PFSK-1 (cell line): Measurements from ENCODE around the gene NARF.
A peak's percentile ranks its signal among the peaks of the same experiment; 100 is the strongest.

Source experiments
- FOXP2 ChIP-seq: optimal IDR thresholded peaks from 2 replicates; pipeline ENCODE3; 2011; ENCODE audit warnings: borderline replicate concordance, control low read depth, inconsistent platforms; ENCODE audit not compliant: insufficient read depth; ENCODE audit errors: extremely low read length, extremely low read depth
- POLR2AphosphoS5 ChIP-seq: IDR thresholded peaks from 2 replicates; pipeline ENCODE4 v1.6.1; 2012; ENCODE audit warnings: low read depth, mild to moderate bottlenecking, control low read depth, low read length, moderate library complexity
- REST ChIP-seq, 2 experiments: IDR thresholded peaks; 2 replicates each; pipeline versions ENCODE4 v1.6.1 to v1.8.0; 2011 to 2012; ENCODE audit warnings: low read depth in 2 of 2, low read length in 2 of 2, control low read depth in 1 of 2, inconsistent platforms in 1 of 2, mild to moderate bottlenecking in 1 of 2, moderate library complexity in 1 of 2; ENCODE audit not compliant: insufficient read depth in 1 of 2
- SIN3A ChIP-seq: IDR thresholded peaks from 2 replicates; pipeline ENCODE4 v1.6.1; 2012; ENCODE audit warnings: mild to moderate bottlenecking, low read length, moderate library complexity, borderline replicate concordance; ENCODE audit not compliant: insufficient read depth
- TAF1 ChIP-seq: IDR thresholded peaks from 2 replicates; pipeline ENCODE4 v1.6.1; 2012; ENCODE audit warnings: low read length, control low read depth, borderline replicate concordance; ENCODE audit not compliant: insufficient read depth

NARF gene

GRCh38 chr17:82424001-82424862 lies 34.3 kb upstream of the NARF start:
- TF ChIP-seq POLR2AphosphoS5 (no peak), SIN3A (no peak), TAF1 (no peak), REST (IDR thresholded peaks at IDR 0.05; ENCODE audit: insufficient read depth in 1 of 2, low read depth in 2 of 2, low read length in 2 of 2) (0 out of 4 replicates have a peak, but pooled peaks of 1 of the 2 experiments have one; percentile 17)

- no peak for TF ChIP-seq REST (IDR thresholded peaks at IDR 0.05; ENCODE audit: insufficient read depth in 1 of 2, low read depth in 2 of 2, low read length in 2 of 2)
- no peak for TF ChIP-seq POLR2AphosphoS5
- TF ChIP-seq FOXP2, result no peak
Observed at GRCh38 chr17:82424863-82425159, 33.7 kb upstream of the NARF start.

GRCh38 chr17:82428546-82428945 lies 30.0 kb upstream of the NARF start:
- TF ChIP-seq SIN3A (no peak), TAF1 (no peak), REST (IDR thresholded peaks at IDR 0.05; ENCODE audit: insufficient read depth in 1 of 2, low read depth in 2 of 2, low read length in 2 of 2) (no peak), POLR2AphosphoS5 (no peak), FOXP2 (no peak)

- TF ChIP-seq TAF1 (no peak), FOXP2 (no peak), SIN3A (no peak), POLR2AphosphoS5 (no peak)
Observed at GRCh38 chr17:82429824-82430223, 28.7 kb upstream of the NARF start.

GRCh38 chr17:82432017-82432416 lies 26.5 kb upstream of the NARF start:
- no peak for TF ChIP-seq REST (IDR thresholded peaks at IDR 0.05; ENCODE audit: insufficient read depth in 1 of 2, low read depth in 2 of 2, low read length in 2 of 2)
- no peak for TF ChIP-seq SIN3A
- no peak for TF ChIP-seq POLR2AphosphoS5
- no peak for TF ChIP-seq FOXP2
- TF ChIP-seq TAF1, result no peak
